SK-N-SH (cell line): ENCODE data around the gene NR6A1. TPM values are rescaled to one million over a fixed set of nuclear protein-coding genes. Genes with fewer than 3 reads are reported as not detected.

Experiments used
- CTCF ChIA-PET: fragments of 300-600, 350-600 bp; formaldehyde crosslinking; extraction: SDS; loops from one replicate; lab custom pipeline; 2021; lab: Yijun Ruan, JAX
- POLR2A ChIA-PET: fragments of 350-600 bp; sonication (Branson Sonifier 250); formaldehyde crosslinking; extraction: SDS; loops from one replicate; lab custom pipeline; 2020; ENCODE audit warnings: antibody characterized with exemption, inconsistent platforms; lab: Yijun Ruan, JAX
- DNase-seq: peaks from one replicate; pipeline ENCODE4 v3.0.0; 2012
- H2AFZ ChIP-seq: fragments of 200-600 bp; sonication (generic); 2 replicates; pipeline ENCODE4 v1.8.1; 2016; ENCODE audit warnings: antibody characterized with exemption, mild to moderate bottlenecking, low read depth
- H3F3A ChIP-seq: fragments of 200-600 bp; sonication (generic); replicated peaks from 2 replicates; pipeline ENCODE3; 2016; ENCODE audit warnings: antibody characterized with exemption, mild to moderate bottlenecking; ENCODE audit not compliant: insufficient read depth
- H3K27ac ChIP-seq, 2 experiments: fragments of 200-500 bp in 1 of 2; fragments of 200-600 bp in 1 of 2; sonication (Bioruptor generic) in 1 of 2; sonication (generic), shearing (Covaris generic) in 1 of 2; 2 replicates each; pipeline versions ENCODE4 v1.5.1 to v1.6.1; 2014 to 2016; ENCODE audit warnings: low read depth in 2 of 2, inconsistent platforms in 1 of 2, low read length in 1 of 2, mild to moderate bottlenecking in 1 of 2, mixed read lengths in 1 of 2
- H3K27me3 ChIP-seq: fragments of 200-600 bp; sonication (generic), shearing (Covaris generic); 2 replicates; pipeline ENCODE4 v1.6.1; 2016; ENCODE audit warnings: mixed run types; ENCODE audit not compliant: insufficient read depth
- H3K36me3 ChIP-seq, 2 experiments: fragments of 200-500 bp in 1 of 2; fragments of 200-600 bp in 1 of 2; sonication (Bioruptor generic) in 1 of 2; sonication (generic) in 1 of 2; replicated peaks in 1 of 2; 2 replicates each; pipeline versions ENCODE3 to v1.5.1; 2014 to 2016; ENCODE audit warnings: low read length in 1 of 2, mild to moderate bottlenecking in 1 of 2; ENCODE audit not compliant: insufficient read depth in 2 of 2, control insufficient read depth in 1 of 2
- H3K4me1 ChIP-seq, 2 experiments: fragments of 200-500 bp in 1 of 2; fragments of 200-600 bp in 1 of 2; sonication (Bioruptor generic) in 1 of 2; sonication (generic), shearing (Covaris generic) in 1 of 2; 2 replicates each; pipeline versions ENCODE4 v1.5.1 to v1.6.1; 2014 to 2016; ENCODE audit warnings: low read depth in 1 of 2, low read length in 1 of 2, mixed run types in 1 of 2; ENCODE audit not compliant: insufficient read depth in 2 of 2, control insufficient read depth in 1 of 2
- H3K4me2 ChIP-seq: fragments of 200-600 bp; sonication (generic), shearing (Covaris generic); 2 replicates; pipeline ENCODE4 v1.6.1; 2017; ENCODE audit warnings: mixed run types
- H3K4me3 ChIP-seq, 2 experiments: fragments of 200-500 bp in 1 of 2; fragments of 200-600 bp in 1 of 2; sonication (Bioruptor generic) in 1 of 2; sonication (generic), shearing (Covaris generic) in 1 of 2; 2 replicates each; pipeline versions ENCODE4 v1.5.1 to v1.8.1; 2014 to 2016; ENCODE audit warnings: low read depth in 2 of 2, inconsistent platforms in 1 of 2, low read length in 1 of 2, mild to moderate bottlenecking in 1 of 2, mixed read lengths in 1 of 2, moderate library complexity in 1 of 2
- H3K79me2 ChIP-seq: fragments of 200-600 bp; sonication (generic); 2 replicates; pipeline ENCODE4 v1.8.1; 2017; ENCODE audit warnings: mild to moderate bottlenecking; ENCODE audit not compliant: insufficient read depth
- H3K9ac ChIP-seq: fragments of 200-600 bp; sonication (generic); 2 replicates; pipeline ENCODE4 v1.6.1; 2017; ENCODE audit warnings: mixed run types
- H3K9me2 ChIP-seq: fragments of 200-600 bp; sonication (generic); 2 replicates; pipeline ENCODE4 v1.6.1; 2017; ENCODE audit warnings: mixed run types
- H3K9me3 ChIP-seq: fragments of 200-600 bp; sonication (generic); 2 replicates; pipeline ENCODE4 v1.6.1; 2017; ENCODE audit warnings: mixed run types, mild to moderate bottlenecking, moderate library complexity
- H4K20me1 ChIP-seq: fragments of 200-600 bp; sonication (generic); 2 replicates; pipeline ENCODE4 v1.6.1; 2017; ENCODE audit warnings: mild to moderate bottlenecking, mixed run types; ENCODE audit not compliant: insufficient read depth
- CTCF ChIP-seq: fragments of 200-600 bp; sonication (generic); IDR thresholded peaks from 2 replicates; pipeline ENCODE4 v1.6.1; 2017; ENCODE audit warnings: antibody characterized with exemption, mild to moderate bottlenecking, moderate library complexity
- FOXJ3 ChIP-seq: sonication (generic); formaldehyde crosslinking; IDR thresholded peaks from 2 replicates; pipeline ENCODE4 v1.5.1; 2020; ENCODE audit warnings: mild to moderate bottlenecking, missing genetic modification reagents
- JUND ChIP-seq: IDR thresholded peaks from 2 replicates; pipeline ENCODE4 v1.4.0; 2012
- PBX3 ChIP-seq: IDR thresholded peaks from 2 replicates; pipeline ENCODE4; 2012
- RFX5 ChIP-seq: IDR thresholded peaks from 2 replicates; pipeline ENCODE4 v1.6.1; 2012; ENCODE audit warnings: mild to moderate bottlenecking, improper control_type of control experiment, low read length
- SMC3 ChIP-seq: IDR thresholded peaks from 2 replicates; pipeline ENCODE4 v1.6.1; 2012; ENCODE audit warnings: low read depth, low read length, improper control_type of control experiment
- ZBTB33 ChIP-seq: IDR thresholded peaks from 2 replicates; pipeline ENCODE4 v1.4.0; 2012; ENCODE audit warnings: low read depth, borderline replicate concordance
- WGBS: methylation state at CpG from one replicate; pipeline ENCODE4 v1.1.6; 2017; ENCODE audit warnings: low lambda C conversion rate; 5-methylcytosine and 5-hydroxymethylcytosine counted together
- polyA plus RNA-seq, 3 experiments: library from polyadenylated mRNA; depleted of rRNA; stranded (reverse); fragments of >200 nt; gene quantifications; 2 replicates each; pipeline ENCODE4 v1.2.3, GENCODE V29; 2012

The NR6A1 gene
- polyA plus RNA-seq, 1 of the 3 experiments (the other 2 are of a cell fraction), result 1.2 TPM

- CTCF ChIA-PET, result interaction anchor here (0.8 to 1.2 kb wide), 2 partner anchors 25 to 48 kb away, joined by 3 read pairs; no protein-coding TSS in a partner anchor
- H3K27me3 ChIP-seq, result no peaks in the 10 kb centered on the region; the same call in 1 of the 2 replicates
- POLR2A ChIA-PET, result no interaction called here
Measured at GRCh38 chr9:124489222-124489621, 281.9 kb downstream of the NR6A1 start.

More at GRCh38 chr9:124489222-124489621, 281.9 kb downstream of the NR6A1 start:
- H3K9ac ChIP-seq, result no peak overlapping the region
- H3K9me3 ChIP-seq, result no peaks in the 10 kb centered on the region
- no peak for DNase-seq
- H3K79me2 ChIP-seq, result no peaks in the 10 kb centered on the region
- 73% methylated on average over 13 of the region's 13 CpGs for WGBS
- H4K20me1 ChIP-seq, result no peaks in the 10 kb centered on the region
- no peaks in the 10 kb centered on the region; a peak in 1 of 4 replicates for H3K4me1 ChIP-seq
- H3K4me2 ChIP-seq, result no peak overlapping the region
- no peak overlapping the region for H3K27ac ChIP-seq
- H3K9me2 ChIP-seq, result no peaks in the 10 kb centered on the region
- no peak overlapping the region for H2AFZ ChIP-seq
- H3F3A ChIP-seq, result no peaks in the 10 kb centered on the region
- no peaks in the 10 kb centered on the region for H3K36me3 ChIP-seq
- no peak for TF ChIP-seq ZBTB33
- no peak for TF ChIP-seq CTCF
- no peak for TF ChIP-seq SMC3
- TF ChIP-seq JUND, result no peak
- no peak for TF ChIP-seq PBX3
- no peak for TF ChIP-seq RFX5
- TF ChIP-seq FOXJ3, result no peak
- H3K4me3 ChIP-seq, result no peak overlapping the region
